MM.1S (cell line): ENCODE results near the gene CDH2.

Experiments used
- DNase-seq: peaks from one replicate; pipeline ENCODE4 v3.0.0-alpha.2; 2015
- H2AFZ ChIP-seq: fragments of 300-600 bp; sonication (generic); 2 replicates; pipeline ENCODE4 v1.6.0; 2016; ENCODE audit warnings: antibody characterized with exemption, low read length
- H3F3A ChIP-seq: fragments of 300-600 bp; sonication (generic); 2 replicates; pipeline ENCODE4 v1.6.1; 2016; ENCODE audit warnings: mild to moderate bottlenecking, antibody characterized with exemption, low read length, moderate library complexity, mixed read lengths; ENCODE audit not compliant: insufficient read depth
- H3K27ac ChIP-seq: fragments of 300-600 bp; sonication (generic); 2 replicates; pipeline ENCODE4 v1.5.1; 2016; ENCODE audit warnings: mild to moderate bottlenecking, low read length
- H3K27me3 ChIP-seq: fragments of 300-600 bp; sonication (generic); replicated peaks from 2 replicates; pipeline ENCODE4 v1.6.0; 2016; ENCODE audit warnings: low read length; ENCODE audit not compliant: insufficient read depth
- H3K36me3 ChIP-seq: fragments of 300-600 bp; sonication (generic); replicated peaks from 2 replicates; pipeline ENCODE4 v1.6.1; 2016; ENCODE audit warnings: mild to moderate bottlenecking, low read length, mixed read lengths; ENCODE audit not compliant: insufficient read depth
- H3K4me1 ChIP-seq: fragments of 300-600 bp; sonication (generic); 2 replicates; pipeline ENCODE4 v1.6.1; 2016; ENCODE audit warnings: low read length, mixed read lengths
- H3K4me2 ChIP-seq: fragments of 300-600 bp; sonication (generic); 2 replicates; pipeline ENCODE4 v1.6.0; 2016; ENCODE audit warnings: low read depth, low read length
- H3K4me3 ChIP-seq: fragments of 300-600 bp; sonication (generic); 2 replicates; pipeline ENCODE4 v1.5.1; 2016; ENCODE audit warnings: low read length, mixed read lengths
- H3K79me2 ChIP-seq: fragments of 300-600 bp; sonication (generic); 2 replicates; pipeline ENCODE4 v1.6.1; 2016; ENCODE audit warnings: mixed run types, low read length, mixed read lengths
- H3K9ac ChIP-seq: fragments of 300-600 bp; sonication (generic); 2 replicates; pipeline ENCODE4 v1.6.1; 2016; ENCODE audit warnings: low read length, mixed read lengths
- H3K9me2 ChIP-seq: fragments of 300-600 bp; sonication (generic); replicated peaks from 2 replicates; pipeline ENCODE4 v1.6.1; 2016; ENCODE audit warnings: mild to moderate bottlenecking, low read length, mixed read lengths; ENCODE audit not compliant: insufficient read depth
- H3K9me3 ChIP-seq: fragments of 300-600 bp; sonication (generic); replicated peaks from 2 replicates; pipeline ENCODE4 v1.6.1; 2016; ENCODE audit warnings: mild to moderate bottlenecking, low read length, mixed read lengths; ENCODE audit not compliant: insufficient read depth
- H4K20me1 ChIP-seq: fragments of 300-600 bp; sonication (generic); 2 replicates; pipeline ENCODE4 v1.6.1; 2016; ENCODE audit warnings: mild to moderate bottlenecking, low read length, moderate library complexity, mixed read lengths; ENCODE audit not compliant: insufficient read depth
- CTCF ChIP-seq: fragments of 300-600 bp; sonication (generic); IDR thresholded peaks from 2 replicates; pipeline ENCODE4 v1.5.1; 2016; ENCODE audit warnings: antibody characterized with exemption, low read length, mixed read lengths
- EZH2 ChIP-seq: fragments of 300-600 bp; sonication (generic); optimal IDR thresholded peaks from 2 replicates; pipeline ENCODE3; 2017; ENCODE audit warnings: low read depth, mild to moderate bottlenecking, antibody characterized with exemption, low read length, mixed read lengths
- EZH2phosphoT487 ChIP-seq: fragments of 300-600 bp; sonication (generic); IDR thresholded peaks from 2 replicates; pipeline ENCODE4 v1.6.1; 2018; ENCODE audit warnings: antibody characterized with exemption, low read length

The CDH2 gene

GRCh38 chr18:27954226-27954625, 222.7 kb downstream of the CDH2 start:
- Histone ChIP-seq H3K27ac (no peak overlapping the region), H3K4me2 (no peak overlapping the region)

GRCh38 chr18:27952741-27953140, 224.2 kb downstream of the CDH2 start:
- Histone ChIP-seq H3K4me2 (no peak overlapping the region), H3K9ac (no peak overlapping the region), H3K9me3 (no peaks in the 10 kb centered on the region), H3F3A (no peaks in the 10 kb centered on the region), H3K27me3 (no peaks in the 10 kb centered on the region), H4K20me1 (no peaks in the 10 kb centered on the region), H3K9me2 (no peaks in the 10 kb centered on the region), H3K4me1 (no peaks in the 10 kb centered on the region), H2AFZ (no peak overlapping the region), H3K36me3 (no peaks in the 10 kb centered on the region), H3K27ac (no peak overlapping the region), H3K79me2 (no peaks in the 10 kb centered on the region), H3K4me3 (no peak overlapping the region)
- no peak for DNase-seq
- TF ChIP-seq CTCF (no peak), EZH2 (no peak), EZH2phosphoT487 (no peak)

More at GRCh38 chr18:27954226-27954625, 222.7 kb downstream of the CDH2 start:
- Histone ChIP-seq H2AFZ (no peak overlapping the region), H3K4me3 (no peak overlapping the region), H3F3A (no peaks in the 10 kb centered on the region), H3K79me2 (no peaks in the 10 kb centered on the region), H3K4me1 (no peaks in the 10 kb centered on the region), H3K36me3 (no peaks in the 10 kb centered on the region), H3K9ac (no peak overlapping the region), H3K9me2 (no peaks in the 10 kb centered on the region), H3K27me3 (no peaks in the 10 kb centered on the region), H3K9me3 (no peaks in the 10 kb centered on the region), H4K20me1 (no peaks in the 10 kb centered on the region)
- DNase-seq, result no peak
- TF ChIP-seq EZH2 (no peak), CTCF (no peak), EZH2phosphoT487 (no peak)

GRCh38 chr18:27950648-27951228, 226.2 kb downstream of the CDH2 start:
- H3K27me3 ChIP-seq, result no peaks in the 10 kb centered on the region
- no peak overlapping the region for H3K9ac ChIP-seq
- TF ChIP-seq EZH2, result no peak
- no peak for TF ChIP-seq EZH2phosphoT487
- TF ChIP-seq CTCF, result no peak
- H3K9me2 ChIP-seq, result no peaks in the 10 kb centered on the region
- H3F3A ChIP-seq, result no peaks in the 10 kb centered on the region
- no peak overlapping the region for H3K27ac ChIP-seq
- no peaks in the 10 kb centered on the region for H3K36me3 ChIP-seq
- H4K20me1 ChIP-seq, result no peaks in the 10 kb centered on the region
- no peak for DNase-seq
- H3K4me2 ChIP-seq, result no peak overlapping the region
- H3K4me3 ChIP-seq, result no peak overlapping the region
- H3K79me2 ChIP-seq, result no peaks in the 10 kb centered on the region
- no peaks in the 10 kb centered on the region for H3K4me1 ChIP-seq
- H3K9me3 ChIP-seq, result no peaks in the 10 kb centered on the region
- H2AFZ ChIP-seq, result no peak overlapping the region
